H9 (cell line): ENCODE measurements around the gene SYTL1. TPM values are rescaled to one million over a fixed set of nuclear protein-coding genes. Genes with fewer than 3 reads are reported as not detected.

ENCODE experiments used
- DNase-seq: peaks from one replicate; pipeline ENCODE4 v3.0.0-alpha.2; 2017
- H2AFZ ChIP-seq: one replicate; pipeline ENCODE4 v1.6.1; 2013; ENCODE audit warnings: mild to moderate bottlenecking, low read length, control low read depth, moderate library complexity
- H2AK5ac ChIP-seq: 2 replicates; pipeline ENCODE4 v1.6.1; 2013; ENCODE audit warnings: low read length, control low read depth, mixed read lengths; ENCODE audit not compliant: insufficient read length
- H2BK120ac ChIP-seq: one replicate; pipeline ENCODE4 v1.6.1; 2013; ENCODE audit warnings: low read depth, mild to moderate bottlenecking, low read length, control low read depth, inconsistent platforms; ENCODE audit not compliant: poor library complexity, severe bottlenecking
- H2BK12ac ChIP-seq: 2 replicates; pipeline ENCODE4 v1.6.1; 2013; ENCODE audit warnings: low read length, control low read depth, mixed read lengths, low read depth; ENCODE audit not compliant: insufficient read length
- H2BK15ac ChIP-seq: 2 replicates; pipeline ENCODE4 v1.6.1; 2013; ENCODE audit warnings: low read depth, low read length, control low read depth
- H2BK20ac ChIP-seq: one replicate; pipeline ENCODE4 v1.6.1; 2013; ENCODE audit warnings: low read depth, mild to moderate bottlenecking, low read length, control low read depth, inconsistent platforms; ENCODE audit not compliant: poor library complexity, severe bottlenecking
- H2BK5ac ChIP-seq: 2 replicates; pipeline ENCODE4 v1.6.1; 2013; ENCODE audit warnings: low read length, control low read depth, mixed read lengths; ENCODE audit not compliant: insufficient read length
- H3K14ac ChIP-seq: 2 replicates; pipeline ENCODE4 v1.6.1; 2013; ENCODE audit warnings: low read length, control low read depth; ENCODE audit not compliant: insufficient read depth
- H3K18ac ChIP-seq: 2 replicates; pipeline ENCODE4 v1.6.1; 2013; ENCODE audit warnings: low read depth, mild to moderate bottlenecking, mixed read lengths, low read length, control low read depth; ENCODE audit not compliant: insufficient read length
- H3K23ac ChIP-seq: 2 replicates; pipeline ENCODE4 v1.6.1; 2013; ENCODE audit warnings: low read length, control low read depth, mixed read lengths, low read depth; ENCODE audit not compliant: insufficient read length
- H3K23me2 ChIP-seq: 2 replicates; pipeline ENCODE4 v1.6.1; 2013; ENCODE audit warnings: low read depth, mild to moderate bottlenecking, mixed read lengths, low read length, control low read depth; ENCODE audit not compliant: insufficient read length, poor library complexity, severe bottlenecking
- H3K27ac ChIP-seq: 2 replicates; pipeline ENCODE4 v1.5.1; 2013; ENCODE audit warnings: low read length, control low read depth, mixed read lengths, low read depth; ENCODE audit not compliant: insufficient read length
- H3K27me3 ChIP-seq: 2 replicates; pipeline ENCODE4 v1.6.1; 2013; ENCODE audit warnings: low read length, control low read depth, inconsistent platforms; ENCODE audit not compliant: insufficient read depth
- H3K4ac ChIP-seq: 2 replicates; pipeline ENCODE4 v1.6.1; 2013; ENCODE audit warnings: low read depth, mild to moderate bottlenecking, control low read depth, inconsistent platforms, low read length, moderate library complexity
- H3K4me1 ChIP-seq: 2 replicates; pipeline ENCODE4 v1.6.1; 2013; ENCODE audit warnings: low read length, control low read depth, inconsistent platforms; ENCODE audit not compliant: insufficient read depth
- H3K4me2 ChIP-seq: 2 replicates; pipeline ENCODE4 v1.6.1; 2013; ENCODE audit warnings: low read length, control low read depth, mixed read lengths; ENCODE audit not compliant: insufficient read length, insufficient read depth
- H3K56ac ChIP-seq: 2 replicates; pipeline ENCODE4 v1.6.1; 2013; ENCODE audit warnings: low read depth, mild to moderate bottlenecking, mixed read lengths, low read length, control low read depth; ENCODE audit not compliant: insufficient read length
- H3K79me1 ChIP-seq: 2 replicates; pipeline ENCODE4 v1.6.1; 2013; ENCODE audit warnings: low read depth, mild to moderate bottlenecking, moderate library complexity, low read length, control low read depth, inconsistent platforms; ENCODE audit not compliant: insufficient read depth, poor library complexity, severe bottlenecking
- H3K79me2 ChIP-seq: 2 replicates; pipeline ENCODE4 v1.6.1; 2013; ENCODE audit warnings: low read length, control low read depth, inconsistent platforms; ENCODE audit not compliant: insufficient read depth
- H3K9ac ChIP-seq: 2 replicates; pipeline ENCODE4 v1.6.1; 2013; ENCODE audit warnings: low read length, control low read depth, mixed read lengths; ENCODE audit not compliant: insufficient read length; ENCODE audit errors: extremely low read depth
- H3K9me3 ChIP-seq: one replicate; pipeline ENCODE4 v1.6.1; 2013; ENCODE audit warnings: low read depth, low read length, inconsistent platforms; ENCODE audit not compliant: control insufficient read depth
- H3T11ph ChIP-seq: one replicate; pipeline ENCODE4 v1.6.1; 2013; ENCODE audit warnings: mild to moderate bottlenecking, low read length, control low read depth, inconsistent platforms
- H4K20me1 ChIP-seq: one replicate; pipeline ENCODE4 v1.6.1; 2013; ENCODE audit not compliant: control insufficient read depth, insufficient read length, insufficient read depth
- H4K5ac ChIP-seq: 2 replicates; pipeline ENCODE4 v1.6.1; 2013; ENCODE audit warnings: low read depth, mild to moderate bottlenecking, mixed read lengths, low read length, control low read depth; ENCODE audit not compliant: insufficient read length
- H4K8ac ChIP-seq: replicated peaks from 2 replicates; pipeline ENCODE4 v1.6.1; 2013; ENCODE audit warnings: low read length, control low read depth, mixed read lengths, low read depth; ENCODE audit not compliant: insufficient read length
- H4K91ac ChIP-seq: 2 replicates; pipeline ENCODE4 v1.6.1; 2013; ENCODE audit warnings: low read depth, mild to moderate bottlenecking, moderate library complexity, mixed read lengths, low read length, control low read depth; ENCODE audit not compliant: insufficient read length
- H3K27ac Mint-ChIP-seq, 3 experiments: 2 replicates in 2 of 3; 3 replicates in 1 of 3; pipeline ENCODE4 v1.8.0; 2020 to 2021; ENCODE audit warnings: mixed read lengths in 3 of 3, mild to moderate bottlenecking in 1 of 3, moderate library complexity in 1 of 3
- H3K27me3 Mint-ChIP-seq: 2 replicates; pipeline ENCODE4 v1.8.0; 2021; ENCODE audit warnings: low read depth, mild to moderate bottlenecking, moderate library complexity, mixed read lengths
- H3K36me3 Mint-ChIP-seq, 3 experiments: 2 replicates in 2 of 3; 3 replicates in 1 of 3; pipeline ENCODE4 v1.8.0; 2020 to 2021; ENCODE audit warnings: low read depth in 3 of 3, mixed read lengths in 3 of 3; ENCODE audit not compliant: insufficient read depth in 1 of 3
- H3K4me1 Mint-ChIP-seq, 2 experiments: 2 replicates each; pipeline ENCODE4 v1.8.0; 2020; ENCODE audit warnings: mixed read lengths in 2 of 2
- H3K4me3 Mint-ChIP-seq, 2 experiments: 2 replicates in 1 of 2; 3 replicates in 1 of 2; pipeline ENCODE4 v1.8.0; 2020 to 2021; ENCODE audit warnings: mild to moderate bottlenecking in 2 of 2, mixed read lengths in 2 of 2, moderate library complexity in 1 of 2
- H3K9me3 Mint-ChIP-seq, 2 experiments: 2 replicates in 1 of 2; 3 replicates in 1 of 2; pipeline ENCODE4 v1.8.0; 2020; ENCODE audit warnings: mild to moderate bottlenecking in 2 of 2, mixed read lengths in 2 of 2, moderate library complexity in 1 of 2
- CTCF ChIP-seq: fragments of 200-600 bp; sonication (generic); conservative IDR thresholded peaks from 3 replicates; pipeline ENCODE4 v1.8.0; 2021; ENCODE audit warnings: antibody characterized with exemption, mild to moderate bottlenecking
- WGBS: extraction: QIAGEN DNeasy Blood & Tissue Kit; methylation state at CpG from one replicate; pipeline ENCODE4 v1.1.7; 2013; ENCODE audit warnings: missing lambda C conversion rate, low lambda C conversion rate, mixed read lengths; ENCODE audit not compliant: insufficient read length; ENCODE audit errors: extremely low coverage; 5-methylcytosine and 5-hydroxymethylcytosine counted together
- total RNA-seq: library from RNA; stranded (reverse); gene quantifications from 2 replicates; pipeline ENCODE4 v1.2.1, GENCODE V29; 2021

SYTL1 gene
- total RNA-seq, 1 experiment from 2014 or later, result 12.0 TPM

- Histone ChIP-seq H4K8ac (no peak overlapping the region), H3K9me3 (no peaks in the 10 kb centered on the region), H3K4ac (no peak overlapping the region), H4K5ac (no peak overlapping the region), H2BK20ac (no peak overlapping the region), H2AFZ (no peak overlapping the region), H3K9ac (peak overlapping the region; percentile 63), H2AK5ac (no peak overlapping the region), H3K27me3 (no peaks in the 10 kb centered on the region), H3K18ac (no peak overlapping the region), H2BK5ac (no peak overlapping the region), H3T11ph (no peak overlapping the region), H2BK12ac (no peak overlapping the region), H3K79me1 (no peaks in the 10 kb centered on the region), H2BK120ac (no peak overlapping the region), H4K20me1 (peaks cover 2% of the 10 kb centered on the region), H3K14ac (no peak overlapping the region; the same call in 1 of the 2 replicates), H3K4me1 (no peaks in the 10 kb centered on the region; the same call in 1 of the 2 replicates), H3K23me2 (peaks cover 9% of the 10 kb centered on the region), H3K4me2 (peak overlapping the region; percentile 79), H3K79me2 (no peaks in the 10 kb centered on the region), H3K23ac (no peak overlapping the region), H2BK15ac (no peak overlapping the region), H4K91ac (no peak overlapping the region), H3K27ac (no peak overlapping the region), H3K56ac (no peak overlapping the region)
- DNase-seq, result no peak
- WGBS, result no CpG with 5 or more reads among the region's 8 CpGs
- no peak for TF ChIP-seq CTCF
- Mint-ChIP-seq H3K27me3 (peaks cover 22% of the 10 kb centered on the region), H3K27ac (no peak overlapping the region; a peak in 1 of 7 replicates), H3K9me3 (no peaks in the 10 kb centered on the region), H3K4me3 (peak overlapping the region; percentile 66 to 86), H3K4me1 (peaks cover 16 to 28% of the 10 kb centered on the region in 2 experiments), H3K36me3 (no peaks in the 10 kb centered on the region; a peak in 1 of 7 replicates)
Measured at GRCh38 chr1:27367160-27367650, 25.4 kb downstream of the SYTL1 start.
